Islet of Langerhans (tissue), 1 donor: ENCODE results near the gene CRACR2A.

Source experiments
- FAIRE-seq: peaks from one replicate; lab custom pipeline; 2011; peaks lifted over from hg19 to GRCh38; lab: Jason Lieb, UNC

Gene CRACR2A

GRCh38 chr12:3752741-3753486 is at the start of gene CRACR2A:
CRACR2A (minus strand) TSS chr12:3753109; CDS start chr12:3696999, 56,110 bp downstream.
- no peak for FAIRE-seq

GRCh38 chr12:3797531-3798048 is 44.7 kb upstream of the CRACR2A start:
- FAIRE-seq: no peak

- peak; percentile 81 for FAIRE-seq
These were observed 42.7 kb upstream of the CRACR2A start for GRCh38 chr12:3795492-3796133.

- no peak for FAIRE-seq
These were observed 42.2 kb upstream of the CRACR2A start for GRCh38 chr12:3795066-3795465.

- FAIRE-seq: no peak
These were observed 39.8 kb upstream of the CRACR2A start for GRCh38 chr12:3792623-3793288.

GRCh38 chr12:3791256-3791874 is 38.5 kb upstream of the CRACR2A start:
- FAIRE-seq: no peak

- FAIRE-seq: no peak
These were observed 37.7 kb upstream of the CRACR2A start for GRCh38 chr12:3790642-3791041.

- no peak for FAIRE-seq
These were observed 36.9 kb upstream of the CRACR2A start for GRCh38 chr12:3789838-3790237.

- FAIRE-seq: peak; percentile 98
These were observed 24.4 kb upstream of the CRACR2A start for GRCh38 chr12:3777206-3777809.

GRCh38 chr12:3775385-3776035 is 22.6 kb upstream of the CRACR2A start:
- no peak for FAIRE-seq

GRCh38 chr12:3772380-3772779 is 19.5 kb upstream of the CRACR2A start:
- no peak for FAIRE-seq

GRCh38 chr12:3771853-3772252 is 18.9 kb upstream of the CRACR2A start:
- no peak for FAIRE-seq

GRCh38 chr12:3770891-3771290 is 18.0 kb upstream of the CRACR2A start:
- no peak for FAIRE-seq

GRCh38 chr12:3768911-3769447 is 16.1 kb upstream of the CRACR2A start:
- no peak for FAIRE-seq

- FAIRE-seq: no peak
These were observed 8.3 kb upstream of the CRACR2A start for GRCh38 chr12:3761116-3761735.

GRCh38 chr12:3759878-3760277 is 7.0 kb upstream of the CRACR2A start:
- no peak for FAIRE-seq

- FAIRE-seq: no peak
These were observed 4.4 kb upstream of the CRACR2A start for GRCh38 chr12:3757261-3757660.

- no peak for FAIRE-seq
These were observed 3.0 kb upstream of the CRACR2A start for GRCh38 chr12:3755898-3756297.

- no peak for FAIRE-seq
These were observed 805 bp upstream of the CRACR2A start for GRCh38 chr12:3753544-3754284.

GRCh38 chr12:3752096-3752709 is 706 bp downstream of the CRACR2A start:
- no peak for FAIRE-seq
